Mononuclear cell (primary cell): ENCODE results near the gene TAF11L11. TPM values are rescaled to one million over a fixed set of nuclear protein-coding genes. Genes with fewer than 3 reads are reported as not detected.

Experiments
- total RNA-seq: library from RNA; depleted of rRNA; stranded (reverse); fragments of >200 nt; gene quantifications from one replicate; pipeline ENCODE4 v1.2.3, GENCODE V29; 2012

TAF11L11 gene
- total RNA-seq, 1 donor = not detected

Other genes with a start within 250 kb of the TAF11L11 start
- not detected for gene TAF11L2, start 106.0 kb upstream of the TAF11L11 start, total RNA-seq
- not detected for gene TAF11L3, start 85.8 kb upstream of the TAF11L11 start, total RNA-seq
- not detected for gene TAF11L4, start 82.4 kb upstream of the TAF11L11 start, total RNA-seq
- gene TAF11L5, start 78.9 kb upstream of the TAF11L11 start, total RNA-seq = not detected
- not detected for gene TAF11L6, start 75.5 kb upstream of the TAF11L11 start, total RNA-seq
- not detected for gene TAF11L7, start 18.4 kb upstream of the TAF11L11 start, total RNA-seq
- not detected for gene TAF11L8, start 13.2 kb upstream of the TAF11L11 start, total RNA-seq
- not detected for gene TAF11L9, start 9.8 kb upstream of the TAF11L11 start, total RNA-seq
- not detected for gene TAF11L10, start 6.4 kb upstream of the TAF11L11 start, total RNA-seq
- gene TAF11L12, start 6.2 kb downstream of the TAF11L11 start, total RNA-seq = not detected
- gene TAF11L13, start 27.9 kb downstream of the TAF11L11 start, total RNA-seq = not detected
- not detected for gene TAF11L14, start 30.3 kb downstream of the TAF11L11 start, total RNA-seq